NCI-H2107 (cell line): Measurements from ENCODE around the gene ARMC7.
"Not testable (repeated sequence)": the region's sequence is repeated elsewhere in the genome, so short reads cannot be mapped to it uniquely, and the experiment has no call there.

ENCODE experiments used
- DNase-seq: peaks from one replicate; lab custom pipeline; 2025; lab: John Stamatoyannopoulos, UW

ARMC7 gene

GRCh38 chr17:75109407-75110233 lies at the start of gene ARMC7:
Gene ARMC7, plus strand, starts transcription at chr17:75109969. Its CDS starts 320 bp downstream, at chr17:75110289.
- DNase-seq, result peak; percentile 71

- no peak for DNase-seq
Measured at GRCh38 chr17:75060434-75061054, 49.2 kb upstream of the ARMC7 start.

- DNase-seq, result no peak
Measured at GRCh38 chr17:75061055-75061438, 48.7 kb upstream of the ARMC7 start.

DNA sequence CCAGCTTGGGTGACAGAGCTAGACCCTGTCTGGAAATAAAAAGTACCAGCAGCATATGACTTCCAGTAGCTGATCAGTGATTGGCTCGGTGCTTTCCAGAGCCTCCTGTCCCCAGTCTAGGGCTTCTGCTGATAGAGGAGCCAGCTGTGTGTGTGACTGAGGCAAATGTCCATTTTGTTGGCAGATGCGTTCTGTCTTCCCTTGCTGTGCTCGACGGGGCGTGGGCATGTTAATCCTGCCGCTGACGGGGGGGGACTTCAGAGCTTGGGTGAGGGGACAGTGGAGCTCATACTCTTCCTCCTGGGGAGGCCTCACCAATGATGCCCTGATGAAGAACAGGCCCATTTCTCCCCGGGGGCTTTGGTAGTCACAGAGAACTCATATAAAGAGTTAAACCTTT lies 48.2 kb upstream of the ARMC7 start:
- DNase-seq, result no peak

GRCh38 chr17:75063201-75063600 lies 46.6 kb upstream of the ARMC7 start:
- DNase-seq, result no peak

DNA sequence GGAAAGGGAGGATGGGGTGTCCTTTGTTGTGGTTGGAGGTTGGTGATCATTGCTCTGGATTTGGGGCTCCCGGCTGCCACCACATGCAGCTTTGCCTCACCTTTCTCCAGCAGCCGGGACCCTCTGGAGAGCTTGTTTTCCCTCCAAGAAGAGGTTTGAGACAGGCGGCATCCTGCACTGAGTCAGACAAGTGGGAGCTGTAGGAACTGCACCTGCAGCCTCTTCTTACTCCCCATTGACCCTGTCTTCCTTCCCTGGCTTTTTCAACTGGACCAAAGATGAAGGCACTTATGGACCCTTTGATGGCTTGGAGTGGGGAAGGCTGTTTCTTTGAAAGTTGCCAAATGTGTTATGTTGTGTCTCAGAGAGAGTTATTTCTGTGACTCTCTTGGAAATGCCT lies 46.1 kb upstream of the ARMC7 start:
- DNase-seq, result no peak

DNA sequence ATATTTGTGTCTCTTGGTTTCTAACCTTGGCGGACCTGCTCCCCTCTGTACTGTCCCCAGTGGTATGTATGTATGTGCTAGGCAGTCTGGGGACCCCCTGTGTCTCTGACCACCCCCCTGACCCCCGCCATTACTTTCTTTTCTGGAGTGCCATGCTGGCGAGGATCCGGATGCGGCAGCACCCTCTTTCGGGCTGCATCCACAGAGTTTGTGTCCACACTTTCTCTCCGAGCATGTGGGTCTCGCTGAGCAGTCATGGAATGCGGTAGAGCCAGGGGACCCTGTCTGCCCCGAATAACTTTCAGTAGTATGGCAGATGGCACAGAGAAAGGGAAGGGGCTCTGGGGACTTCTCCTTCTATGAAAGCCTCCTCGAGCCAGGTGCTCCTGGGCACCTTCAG lies 45.7 kb upstream of the ARMC7 start:
- no peak for DNase-seq

DNA sequence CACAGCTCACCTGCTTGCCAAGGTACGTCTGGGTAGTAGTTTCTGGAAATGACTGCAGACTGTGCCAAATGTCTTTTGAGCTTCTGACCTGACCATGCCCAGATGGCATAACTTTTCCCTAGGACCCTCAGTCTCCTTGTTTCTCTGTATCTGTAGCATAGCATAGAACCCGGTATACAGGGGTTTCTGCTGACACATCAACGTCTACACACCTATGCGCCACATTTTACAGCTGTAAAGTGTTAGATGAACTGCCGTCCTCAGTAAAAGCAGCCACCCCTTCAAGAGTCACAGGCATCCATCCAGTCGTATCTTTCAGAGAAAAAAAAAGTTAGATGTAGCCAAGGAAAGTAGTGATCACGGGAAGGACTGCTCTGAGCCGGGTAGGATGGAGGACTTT lies 45.3 kb upstream of the ARMC7 start:
- no peak for DNase-seq

DNA sequence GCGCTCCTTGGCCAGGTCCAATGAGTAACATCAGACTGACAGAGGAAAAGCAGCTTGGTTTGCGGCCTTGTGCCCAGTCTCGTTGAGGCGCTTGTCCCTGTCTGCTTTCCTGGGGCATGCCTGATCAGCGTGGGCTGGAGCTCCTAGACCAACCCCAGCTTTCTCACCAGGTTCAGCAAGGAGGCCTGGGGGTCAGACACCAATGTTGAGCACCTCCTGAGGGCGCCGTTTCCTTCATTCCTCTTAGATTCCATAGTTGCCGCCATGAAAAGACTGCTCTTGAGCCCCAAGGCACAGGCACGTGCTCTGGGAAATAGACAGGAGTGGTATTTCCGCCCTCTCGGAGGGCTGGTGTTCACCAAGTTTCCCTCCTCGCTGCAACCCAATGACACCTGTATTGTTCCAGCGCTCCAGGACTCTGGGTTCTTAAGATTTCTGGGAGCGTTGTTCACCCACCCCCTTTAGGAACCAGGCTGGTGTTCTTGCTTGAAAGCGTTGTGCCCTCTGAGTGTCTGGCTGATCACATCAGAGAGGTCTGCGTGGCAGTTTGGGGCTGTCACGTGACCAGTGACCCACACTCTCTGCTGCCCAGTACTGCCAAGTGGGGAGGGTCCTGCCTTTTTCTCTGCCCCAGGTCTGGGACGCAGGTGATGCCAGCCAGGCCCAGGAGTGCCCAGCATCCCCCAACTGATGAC lies 44.8 kb upstream of the ARMC7 start:
- no peak for DNase-seq

- DNase-seq, result no peak
Measured at GRCh38 chr17:75065562-75066151, 44.1 kb upstream of the ARMC7 start.

GRCh38 chr17:75067856-75068255 lies 41.9 kb upstream of the ARMC7 start:
- no peak for DNase-seq

DNA sequence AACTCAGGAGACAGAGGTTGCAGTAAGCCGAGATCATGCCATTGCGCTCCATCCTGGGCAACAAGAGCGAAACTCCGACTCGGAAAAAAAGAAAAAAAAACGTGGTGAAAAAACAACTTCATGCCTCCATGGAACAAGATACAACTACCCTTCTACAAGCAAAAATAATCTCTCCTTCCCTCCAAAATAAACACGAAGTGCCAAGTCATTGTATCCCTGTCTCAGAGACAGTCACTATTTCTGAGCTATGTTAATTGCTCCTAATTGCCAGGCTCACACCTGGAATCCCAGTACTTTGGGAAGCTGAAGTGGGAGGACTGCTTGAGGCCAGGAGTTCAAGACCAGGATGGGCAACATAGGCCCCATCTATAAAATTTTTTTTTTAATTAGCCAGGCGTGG lies 41.0 kb upstream of the ARMC7 start:
- no peak for DNase-seq

- no peak for DNase-seq
Measured at GRCh38 chr17:75069783-75070182, 40.0 kb upstream of the ARMC7 start.

- DNase-seq, result not testable (repeated sequence)
Measured at GRCh38 chr17:75071478-75072271, 38.1 kb upstream of the ARMC7 start.

- not testable (repeated sequence) for DNase-seq
Measured at GRCh38 chr17:75072909-75073308, 36.9 kb upstream of the ARMC7 start.

- DNase-seq, result no peak
Measured at GRCh38 chr17:75073618-75074047, 36.1 kb upstream of the ARMC7 start.

- no peak for DNase-seq
Measured at GRCh38 chr17:75074532-75074931, 35.2 kb upstream of the ARMC7 start.

DNA sequence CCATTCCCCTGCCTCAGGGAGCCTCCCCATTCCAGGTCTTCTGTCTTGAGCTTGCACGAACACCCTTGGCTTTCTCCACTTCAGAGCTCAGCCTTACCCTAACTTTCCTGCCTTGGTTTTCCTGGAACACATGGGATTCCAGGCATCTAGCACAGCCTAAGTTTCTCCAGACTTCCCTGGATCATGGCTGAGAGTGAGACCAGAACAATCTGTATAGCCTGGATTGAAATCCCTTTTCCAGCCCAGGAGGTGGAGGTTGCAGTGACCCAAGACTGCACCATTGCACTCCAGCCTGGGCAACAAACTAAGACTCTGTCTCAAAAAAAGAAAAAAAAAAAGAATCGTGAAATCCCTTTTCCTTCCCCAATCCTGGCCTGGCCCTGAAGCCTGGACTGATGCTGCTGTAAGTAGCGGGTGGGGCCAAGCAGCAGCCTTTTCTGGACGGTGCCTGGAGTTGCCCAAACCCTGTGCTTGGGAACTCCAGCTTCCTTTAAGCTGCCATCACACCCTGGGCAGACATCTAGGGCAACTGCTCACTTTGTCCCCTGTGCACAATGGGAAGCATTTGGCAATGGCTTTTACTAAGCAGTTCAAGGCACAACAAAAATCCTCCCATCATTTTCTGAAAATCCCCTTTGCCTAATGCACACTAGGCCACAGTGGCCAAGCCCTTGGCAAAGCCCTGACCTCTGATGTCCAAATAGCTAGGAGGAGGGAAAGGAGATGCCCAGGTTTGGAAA lies 34.0 kb upstream of the ARMC7 start:
- no peak for DNase-seq

- no peak for DNase-seq
Measured at GRCh38 chr17:75077072-75077495, 32.7 kb upstream of the ARMC7 start.

DNA sequence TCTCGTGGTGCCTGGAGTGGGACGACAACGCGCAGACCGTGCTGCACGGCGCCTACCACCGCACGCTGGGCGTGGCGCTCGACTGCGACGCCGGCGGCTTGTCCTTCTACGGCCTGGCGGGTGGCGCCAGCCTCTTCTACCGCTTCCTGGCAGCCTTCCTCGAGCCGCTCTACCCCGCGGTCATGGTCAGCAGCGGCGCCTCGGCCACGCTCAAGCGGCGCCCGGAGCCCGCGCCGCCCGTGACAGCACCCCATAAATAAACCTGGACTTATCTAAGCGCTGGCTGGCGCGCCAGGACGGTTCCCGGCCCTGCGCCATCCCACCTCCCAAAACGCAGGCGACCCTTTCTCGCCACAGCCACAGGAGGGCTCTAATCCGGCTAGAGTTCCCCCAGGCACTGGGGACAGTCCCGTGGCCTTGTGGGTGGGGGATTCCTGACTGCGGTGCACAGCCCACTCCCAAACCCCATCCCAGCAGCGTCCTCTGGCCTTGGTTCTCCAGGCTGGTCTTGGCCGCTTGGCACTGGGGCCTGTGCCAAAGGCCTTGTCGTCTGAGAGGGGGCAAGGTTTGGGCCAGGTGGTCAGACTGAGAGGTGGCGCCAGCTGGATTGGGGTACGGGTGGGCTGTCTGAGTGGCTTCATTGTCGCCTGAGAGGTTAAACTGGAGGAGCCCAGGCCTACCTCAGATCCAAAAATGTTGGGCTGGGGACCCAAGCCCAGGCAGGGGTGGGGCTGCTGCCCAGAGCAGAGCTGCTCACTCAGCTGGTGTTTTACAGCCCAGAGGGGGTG lies 32.1 kb upstream of the ARMC7 start:
- DNase-seq, result no peak
